ENCODE data around the gene CDSN. TPM values are rescaled to one million over a fixed set of nuclear protein-coding genes. Genes with fewer than 3 reads are reported as not detected.

Gene CDSN
- total RNA-seq, 4 donors from 2014 or later: 0.34 TPM; not detected in 3

- Histone ChIP-seq H3K27me3 (no peaks in the 10 kb centered on the region), H3K36me3 (no peaks in the 10 kb centered on the region), H3K4me1 (peaks cover 11 to 46% of the 10 kb centered on the region in 2 donors), H3K27ac (peak overlapping the region; percentile 37 to 57 (median 44)), H3K4me3 (replicated peaks in 1 of 3) (no peak overlapping the region), H3K9me3 (no peaks in the 10 kb centered on the region)
- 32 to 35% methylated on average over 16 of the region's 16 CpGs for WGBS, 2 donors
- intact Hi-C loops (cut with DNase I): no loop called here
- TF ChIP-seq CTCF (IDR thresholded peaks at IDR 0.05) (no peak), POLR2A (IDR thresholded peaks at IDR 0.05) (no peak)
- peak; percentile 94 to 97 for DNase-seq
These were observed 2.8 kb upstream of the CDSN start for GRCh38 chr6:31122791-31123706.

GRCh38 chr6:31121131-31121790, 1.0 kb upstream of the CDSN start:
- DNase-seq: no peak
- Histone ChIP-seq H3K4me1 (peaks cover 11 to 55% of the 10 kb centered on the region in 2 donors), H3K36me3 (no peaks in the 10 kb centered on the region), H3K27ac (peak overlapping the region in 1 of 3 donors; percentile 4), H3K4me3 (replicated peaks in 1 of 3) (no peak overlapping the region), H3K9me3 (no peaks in the 10 kb centered on the region), H3K27me3 (no peaks in the 10 kb centered on the region)
- intact Hi-C loops (cut with DNase I): no loop called here
- no peak for TF ChIP-seq CTCF (IDR thresholded peaks at IDR 0.05)
- no peak for TF ChIP-seq POLR2A (IDR thresholded peaks at IDR 0.05)
- 81 to 94% methylated on average over 10 to 12 of the region's 12 CpGs for WGBS, 2 donors

- Histone ChIP-seq H3K4me1 (peaks cover 23 to 57% of the 10 kb centered on the region in 2 donors), H3K36me3 (no peaks in the 10 kb centered on the region), H3K9me3 (no peaks in the 10 kb centered on the region), H3K27me3 (no peaks in the 10 kb centered on the region), H3K27ac (no peak overlapping the region), H3K4me3 (replicated peaks in 1 of 3) (no peak overlapping the region)
- 88 to 93% methylated on average over 6 to 7 of the region's 7 CpGs for WGBS, 2 donors
- no peak for TF ChIP-seq CTCF (IDR thresholded peaks at IDR 0.05)
- no peak for TF ChIP-seq POLR2A (IDR thresholded peaks at IDR 0.05)
- DNase-seq: no peak
- intact Hi-C loops (cut with DNase I): no loop called here
These were observed 2.1 kb downstream of the CDSN start for GRCh38 chr6:31118178-31118577.

GRCh38 chr6:31116661-31117385, 3.4 kb downstream of the CDSN start:
- Histone ChIP-seq H3K27ac (peak overlapping the region in 1 of 3 donors; percentile 28), H3K9me3 (no peaks in the 10 kb centered on the region), H3K36me3 (no peaks in the 10 kb centered on the region), H3K4me3 (replicated peaks in 1 of 3) (no peak overlapping the region), H3K27me3 (no peaks in the 10 kb centered on the region), H3K4me1 (peaks cover 16 to 45% of the 10 kb centered on the region in 2 donors)
- TF ChIP-seq CTCF (IDR thresholded peaks at IDR 0.05) (no peak), POLR2A (IDR thresholded peaks at IDR 0.05) (no peak)
- intact Hi-C loops (cut with DNase I): no loop called here
- peak in 1 of 2 donors; percentile 30 for DNase-seq
- 65 to 88% methylated on average over 13 to 18 of the region's 19 CpGs for WGBS, 2 donors

Data from thyroid gland (tissue), 4 donors.